ENCODE measurements around the gene APBA2.
A peak's percentile ranks its signal among the peaks of the same experiment; 100 is the strongest.

APBA2 gene

DNA sequence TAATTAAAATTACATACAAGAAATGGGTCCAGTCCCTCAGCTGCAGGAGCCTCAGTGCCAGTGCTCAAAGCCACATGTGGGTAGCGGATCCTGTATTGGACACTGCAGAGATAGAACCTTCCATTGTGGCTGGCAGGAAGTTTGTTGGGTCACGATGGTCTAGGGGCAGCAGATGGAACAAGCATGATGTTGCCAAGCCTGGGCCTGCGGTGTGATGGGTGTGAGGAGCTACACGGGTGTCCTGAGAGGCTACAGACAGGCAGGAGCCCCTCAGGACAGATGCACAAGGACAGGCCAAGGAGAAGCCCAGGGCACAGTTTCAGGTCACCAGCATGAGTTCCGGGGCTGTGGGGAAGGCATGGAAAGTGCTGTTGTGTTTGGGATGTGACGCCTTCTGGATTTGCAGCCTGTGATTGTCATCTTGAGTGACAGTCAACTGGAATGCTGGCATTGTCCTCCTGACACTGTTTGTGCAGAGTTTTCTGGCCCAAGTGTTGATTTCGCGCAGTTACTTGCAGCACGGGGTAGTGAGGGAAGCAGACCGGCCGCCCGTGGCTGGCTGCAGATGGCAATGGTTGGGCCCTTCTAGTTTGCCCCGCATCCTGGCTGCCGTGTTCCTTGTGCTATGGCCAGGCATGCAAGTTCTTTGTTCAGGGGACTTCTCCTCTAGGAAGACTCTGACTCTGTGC is 206.7 kb downstream of the APBA2 start:
- H4K91ac ChIP-seq (ENCODE audit: low read depth, low read length, poor library complexity), result no peak overlapping the region
- H3K27ac ChIP-seq (replicated peaks; ENCODE audit: low read length), result no peak overlapping the region
- peaks cover 0 to 4% of the 10 kb centered on the region in 2 donors for H3K4me1 ChIP-seq (ENCODE audit: control insufficient read depth in 2 of 2, insufficient read depth in 1 of 2, low read depth in 1 of 2, low read length in 2 of 2)
- no peak overlapping the region for H4K8ac ChIP-seq (ENCODE audit: low read depth, low read length)
- no peak overlapping the region for H2AFZ ChIP-seq (ENCODE audit: low read length)
- no peak overlapping the region for H3K4me3 ChIP-seq (ENCODE audit: low read length in 2 of 2)
- no peaks in the 10 kb centered on the region for H3K9me3 ChIP-seq (replicated peaks in 1 of 2; ENCODE audit: control insufficient read depth in 2 of 2, insufficient read depth in 1 of 2, low read depth in 1 of 2, low read length in 2 of 2)
- no peaks in the 10 kb centered on the region for H3K27me3 ChIP-seq (ENCODE audit: control insufficient read depth in 3 of 3, insufficient read depth in 3 of 3, low read depth in 1 of 3, low read length in 3 of 3)
- no peak overlapping the region for H3K14ac ChIP-seq (ENCODE audit: low read length)
- H3K36me3 ChIP-seq (replicated peaks in 1 of 2; ENCODE audit: control insufficient read depth in 2 of 2, insufficient read depth in 2 of 2, low read length in 2 of 2), result peaks cover 0 to 40% of the 10 kb centered on the region in 2 donors
- WGBS, 2 donors (ENCODE audit: extremely low coverage in 2 of 2, insufficient read length in 2 of 2, insufficient replicate concordance in 1 of 2), result no CpG with 5 or more reads among the region's 14 CpGs
- H3K18ac ChIP-seq (ENCODE audit: low read length), result peak overlapping the region; percentile 49
- H3K23ac ChIP-seq (ENCODE audit: low read depth, low read length, poor library complexity), result peak overlapping the region; percentile 59
- no peak overlapping the region for H3K9ac ChIP-seq (ENCODE audit: low read depth, low read length, poor library complexity)
- no peak overlapping the region for H3K4ac ChIP-seq (ENCODE audit: low read length)
- no peaks in the 10 kb centered on the region for H3K79me1 ChIP-seq (ENCODE audit: low read depth, low read length)
- no peak overlapping the region for H2AK5ac ChIP-seq (ENCODE audit: low read depth, low read length)
- no peak overlapping the region for H3K4me2 ChIP-seq (ENCODE audit: insufficient read depth, low read length, poor library complexity, severe bottlenecking)
- H2BK12ac ChIP-seq (ENCODE audit: low read length), result no peak overlapping the region
- DNase-seq (ENCODE audit: low spot score), result no peak
- H2BK5ac ChIP-seq (ENCODE audit: low read length), result no peak overlapping the region
- H2BK15ac ChIP-seq (ENCODE audit: low read length), result no peak overlapping the region
- no peak overlapping the region for H2BK120ac ChIP-seq (ENCODE audit: low read depth, low read length)

DNA sequence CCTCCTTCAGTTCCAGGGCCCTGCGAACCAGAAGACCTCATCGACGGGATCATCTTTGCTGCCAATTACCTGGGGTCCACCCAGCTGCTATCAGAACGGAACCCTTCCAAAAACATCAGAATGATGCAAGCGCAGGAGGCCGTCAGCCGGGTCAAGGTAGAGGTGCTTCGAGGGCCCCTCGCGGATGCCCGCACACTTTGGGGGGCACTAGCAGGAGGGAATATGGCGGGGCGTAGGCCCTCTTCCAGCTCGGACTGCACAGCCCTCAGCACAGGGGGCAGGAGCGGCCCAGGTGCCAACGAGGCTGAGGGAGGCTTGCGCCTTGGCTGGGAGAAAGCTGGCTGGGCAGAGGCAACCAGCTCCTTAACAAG is 207.3 kb downstream of the APBA2 start:
- H3K14ac ChIP-seq (ENCODE audit: low read length), result no peak overlapping the region
- no peak overlapping the region for H4K91ac ChIP-seq (ENCODE audit: low read depth, low read length, poor library complexity)
- WGBS, 2 donors (ENCODE audit: extremely low coverage in 2 of 2, insufficient read length in 2 of 2, insufficient replicate concordance in 1 of 2), result no CpG with 5 or more reads among the region's 17 CpGs
- H3K27me3 ChIP-seq (ENCODE audit: control insufficient read depth in 3 of 3, insufficient read depth in 3 of 3, low read depth in 1 of 3, low read length in 3 of 3), result no peaks in the 10 kb centered on the region
- H4K8ac ChIP-seq (ENCODE audit: low read depth, low read length), result no peak overlapping the region
- no peak overlapping the region for H3K18ac ChIP-seq (ENCODE audit: low read length)
- no peak overlapping the region for H3K9ac ChIP-seq (ENCODE audit: low read depth, low read length, poor library complexity)
- no peak overlapping the region for H2BK12ac ChIP-seq (ENCODE audit: low read length)
- H2AFZ ChIP-seq (ENCODE audit: low read length), result no peak overlapping the region
- no peak overlapping the region for H2BK5ac ChIP-seq (ENCODE audit: low read length)
- peaks cover 0 to 40% of the 10 kb centered on the region in 2 donors for H3K36me3 ChIP-seq (replicated peaks in 1 of 2; ENCODE audit: control insufficient read depth in 2 of 2, insufficient read depth in 2 of 2, low read length in 2 of 2)
- H2BK120ac ChIP-seq (ENCODE audit: low read depth, low read length), result no peak overlapping the region
- no peak overlapping the region for H2AK5ac ChIP-seq (ENCODE audit: low read depth, low read length)
- H3K9me3 ChIP-seq (replicated peaks in 1 of 2; ENCODE audit: control insufficient read depth in 2 of 2, insufficient read depth in 1 of 2, low read depth in 1 of 2, low read length in 2 of 2), result no peaks in the 10 kb centered on the region
- H3K27ac ChIP-seq (replicated peaks; ENCODE audit: low read length), result no peak overlapping the region
- no peak overlapping the region for H3K4me3 ChIP-seq (ENCODE audit: low read length in 2 of 2)
- H3K4me1 ChIP-seq (ENCODE audit: control insufficient read depth in 2 of 2, insufficient read depth in 1 of 2, low read depth in 1 of 2, low read length in 2 of 2), result peaks cover 0 to 2% of the 10 kb centered on the region in 2 donors
- H3K4me2 ChIP-seq (ENCODE audit: insufficient read depth, low read length, poor library complexity, severe bottlenecking), result no peak overlapping the region
- no peaks in the 10 kb centered on the region for H3K79me1 ChIP-seq (ENCODE audit: low read depth, low read length)
- H2BK15ac ChIP-seq (ENCODE audit: low read length), result no peak overlapping the region
- no peak overlapping the region for H3K4ac ChIP-seq (ENCODE audit: low read length)
- DNase-seq (ENCODE audit: low spot score), result no peak
- H3K23ac ChIP-seq (ENCODE audit: low read depth, low read length, poor library complexity), result no peak overlapping the region

DNA sequence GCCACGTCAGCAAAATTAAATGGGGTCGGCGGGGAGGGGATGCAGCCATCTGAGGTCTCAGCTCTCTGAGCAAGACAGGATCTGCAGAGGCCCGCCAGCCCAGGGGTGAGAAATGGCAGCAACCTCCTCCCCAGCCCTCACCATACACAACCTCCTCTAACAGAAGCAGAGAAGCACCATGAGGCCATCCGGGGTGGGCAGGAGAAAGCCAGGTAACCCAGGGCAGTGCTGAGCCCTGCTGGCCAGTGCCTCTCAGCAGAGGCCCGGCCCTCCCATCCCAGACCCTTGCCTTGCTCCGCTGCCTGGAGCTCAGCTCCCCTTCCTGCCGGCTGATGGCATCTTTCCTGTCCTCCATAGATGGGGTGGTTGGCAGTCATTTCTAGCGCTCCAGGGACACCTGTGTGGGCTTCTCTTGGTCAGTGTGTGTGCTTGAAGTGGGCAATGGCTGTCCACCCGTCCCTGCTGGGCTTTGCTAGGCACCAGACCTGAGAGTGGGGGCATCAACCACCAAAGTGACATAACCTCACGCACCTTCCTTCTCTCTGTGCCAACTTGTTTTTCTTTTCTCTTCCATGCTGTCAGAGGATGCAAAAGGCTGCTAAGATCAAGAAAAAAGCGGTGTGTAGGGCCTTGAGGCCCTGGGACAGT is 208.0 kb downstream of the APBA2 start:
- Histone ChIP-seq H3K27ac (replicated peaks; ENCODE audit: low read length) (no peak overlapping the region), H2BK12ac (ENCODE audit: low read length) (no peak overlapping the region), H3K79me1 (ENCODE audit: low read depth, low read length) (no peaks in the 10 kb centered on the region), H4K8ac (ENCODE audit: low read depth, low read length) (no peak overlapping the region), H3K4me1 (ENCODE audit: control insufficient read depth in 2 of 2, insufficient read depth in 1 of 2, low read depth in 1 of 2, low read length in 2 of 2) (peaks cover 0 to 2% of the 10 kb centered on the region in 2 donors), H3K36me3 (replicated peaks in 1 of 2; ENCODE audit: control insufficient read depth in 2 of 2, insufficient read depth in 2 of 2, low read length in 2 of 2) (peaks cover 4 to 47% of the 10 kb centered on the region in 2 donors), H3K23ac (ENCODE audit: low read depth, low read length, poor library complexity) (no peak overlapping the region), H2AFZ (ENCODE audit: low read length) (no peak overlapping the region), H2BK120ac (ENCODE audit: low read depth, low read length) (no peak overlapping the region), H3K4ac (ENCODE audit: low read length) (no peak overlapping the region), H3K9ac (ENCODE audit: low read depth, low read length, poor library complexity) (no peak overlapping the region), H3K18ac (ENCODE audit: low read length) (no peak overlapping the region), H3K4me3 (ENCODE audit: low read length in 2 of 2) (no peak overlapping the region), H3K9me3 (replicated peaks in 1 of 2; ENCODE audit: control insufficient read depth in 2 of 2, insufficient read depth in 1 of 2, low read depth in 1 of 2, low read length in 2 of 2) (no peaks in the 10 kb centered on the region), H2BK5ac (ENCODE audit: low read length) (no peak overlapping the region), H2BK15ac (ENCODE audit: low read length) (no peak overlapping the region), H3K4me2 (ENCODE audit: insufficient read depth, low read length, poor library complexity, severe bottlenecking) (no peak overlapping the region), H4K91ac (ENCODE audit: low read depth, low read length, poor library complexity) (no peak overlapping the region), H3K27me3 (ENCODE audit: control insufficient read depth in 3 of 3, insufficient read depth in 3 of 3, low read depth in 1 of 3, low read length in 3 of 3) (no peaks in the 10 kb centered on the region), H2AK5ac (ENCODE audit: low read depth, low read length) (no peak overlapping the region), H3K14ac (ENCODE audit: low read length) (no peak overlapping the region)
- no peak for DNase-seq (ENCODE audit: low spot score)
- WGBS, 2 donors (ENCODE audit: extremely low coverage in 2 of 2, insufficient read length in 2 of 2, insufficient replicate concordance in 1 of 2), result no CpG with 5 or more reads among the region's 12 CpGs

DNA sequence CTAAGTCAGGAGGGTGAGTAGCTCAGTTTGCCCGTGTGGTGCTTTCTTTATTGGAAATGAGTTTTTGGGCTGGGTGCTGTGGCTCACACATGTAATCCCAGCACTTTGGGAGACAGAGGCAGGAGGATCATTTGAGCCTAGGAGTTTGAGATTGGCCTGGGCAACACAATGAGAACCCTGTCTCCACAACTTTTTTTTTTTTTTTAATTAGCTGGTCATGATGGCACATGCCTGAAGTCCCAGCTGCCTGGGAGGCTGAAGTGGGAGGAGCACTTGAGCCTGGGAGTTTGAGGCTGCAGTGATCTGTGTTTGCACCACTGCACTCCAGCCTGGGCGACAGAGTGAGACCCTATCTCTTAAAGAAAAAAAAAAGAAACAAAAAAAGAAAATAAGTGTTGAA is 208.9 kb downstream of the APBA2 start:
- H3K9ac ChIP-seq (ENCODE audit: low read depth, low read length, poor library complexity), result no peak overlapping the region
- no peak overlapping the region for H2AK5ac ChIP-seq (ENCODE audit: low read depth, low read length)
- no peak overlapping the region for H3K27ac ChIP-seq (replicated peaks; ENCODE audit: low read length)
- no peak overlapping the region for H3K18ac ChIP-seq (ENCODE audit: low read length)
- H2BK5ac ChIP-seq (ENCODE audit: low read length), result no peak overlapping the region
- no peaks in the 10 kb centered on the region for H3K27me3 ChIP-seq (ENCODE audit: control insufficient read depth in 3 of 3, insufficient read depth in 3 of 3, low read depth in 1 of 3, low read length in 3 of 3)
- no CpG with 5 or more reads among the region's 2 CpGs for WGBS, 2 donors (ENCODE audit: extremely low coverage in 2 of 2, insufficient read length in 2 of 2, insufficient replicate concordance in 1 of 2)
- no peak overlapping the region for H4K8ac ChIP-seq (ENCODE audit: low read depth, low read length)
- H2BK15ac ChIP-seq (ENCODE audit: low read length), result no peak overlapping the region
- no peak overlapping the region for H2BK120ac ChIP-seq (ENCODE audit: low read depth, low read length)
- H3K4me3 ChIP-seq (ENCODE audit: low read length in 2 of 2), result no peak overlapping the region
- no peak overlapping the region for H2AFZ ChIP-seq (ENCODE audit: low read length)
- no peak overlapping the region for H2BK12ac ChIP-seq (ENCODE audit: low read length)
- H3K79me1 ChIP-seq (ENCODE audit: low read depth, low read length), result no peaks in the 10 kb centered on the region
- H3K4me1 ChIP-seq (ENCODE audit: control insufficient read depth in 2 of 2, insufficient read depth in 1 of 2, low read depth in 1 of 2, low read length in 2 of 2), result peaks cover 0 to 2% of the 10 kb centered on the region in 2 donors
- no peak overlapping the region for H3K23ac ChIP-seq (ENCODE audit: low read depth, low read length, poor library complexity)
- H3K36me3 ChIP-seq (replicated peaks in 1 of 2; ENCODE audit: control insufficient read depth in 2 of 2, insufficient read depth in 2 of 2, low read length in 2 of 2), result peaks cover 11 to 55% of the 10 kb centered on the region in 2 donors
- H3K4me2 ChIP-seq (ENCODE audit: insufficient read depth, low read length, poor library complexity, severe bottlenecking), result no peak overlapping the region
- no peak overlapping the region for H4K91ac ChIP-seq (ENCODE audit: low read depth, low read length, poor library complexity)
- no peak for DNase-seq (ENCODE audit: low spot score)
- no peak overlapping the region for H3K4ac ChIP-seq (ENCODE audit: low read length)
- no peaks in the 10 kb centered on the region for H3K9me3 ChIP-seq (replicated peaks in 1 of 2; ENCODE audit: control insufficient read depth in 2 of 2, insufficient read depth in 1 of 2, low read depth in 1 of 2, low read length in 2 of 2)
- no peak overlapping the region for H3K14ac ChIP-seq (ENCODE audit: low read length)
